MV-4-11 (cell line): ENCODE data around the gene TRAF5.
"Not testable (repeated sequence)": the region's sequence is repeated elsewhere in the genome, so short reads cannot be mapped to it uniquely, and the experiment has no call there.

ENCODE experiments used
- DNase-seq: peaks from one replicate; lab custom pipeline; 2025; lab: John Stamatoyannopoulos, UW

Gene TRAF5

GRCh38 chr1:211378844-211379243, 52.2 kb downstream of the TRAF5 start:
- DNase-seq = peak; percentile 8

GRCh38 chr1:211379446-211379845, 52.8 kb downstream of the TRAF5 start:
- DNase-seq = no peak

- DNase-seq = no peak
Observed at GRCh38 chr1:211381481-211382181, 55.0 kb downstream of the TRAF5 start.

GRCh38 chr1:211382182-211382713, 55.6 kb downstream of the TRAF5 start:
- DNase-seq = no peak

GRCh38 chr1:211382714-211383480, 56.3 kb downstream of the TRAF5 start:
- DNase-seq = peak; percentile 88

GRCh38 chr1:211384524-211384923, 57.9 kb downstream of the TRAF5 start:
- DNase-seq = no peak

- no peak for DNase-seq
Observed at GRCh38 chr1:211386921-211387320, 60.3 kb downstream of the TRAF5 start.

GRCh38 chr1:211390829-211391228, 64.2 kb downstream of the TRAF5 start:
- DNase-seq = not testable (repeated sequence)

- no peak for DNase-seq
Observed at GRCh38 chr1:211393203-211393602, 66.6 kb downstream of the TRAF5 start.

GRCh38 chr1:211398266-211398930, 71.8 kb downstream of the TRAF5 start:
- not testable (repeated sequence) for DNase-seq

- not testable (repeated sequence) for DNase-seq
Observed at GRCh38 chr1:211399851-211400393, 73.3 kb downstream of the TRAF5 start.

GRCh38 chr1:211401751-211402150, 75.1 kb downstream of the TRAF5 start:
- DNase-seq = not testable (repeated sequence)

- not testable (repeated sequence) for DNase-seq
Observed at GRCh38 chr1:211406086-211406485, 79.5 kb downstream of the TRAF5 start.

GRCh38 chr1:211407749-211408148, 81.1 kb downstream of the TRAF5 start:
- not testable (repeated sequence) for DNase-seq

- DNase-seq = no peak
Observed at GRCh38 chr1:211411639-211412038, 85.0 kb downstream of the TRAF5 start.

- DNase-seq = no peak
Observed at GRCh38 chr1:211415700-211416099, 89.1 kb downstream of the TRAF5 start.

- not testable (repeated sequence) for DNase-seq
Observed at GRCh38 chr1:211416246-211416627, 89.6 kb downstream of the TRAF5 start.

- DNase-seq = not testable (repeated sequence)
Observed at GRCh38 chr1:211416628-211417323, 90.1 kb downstream of the TRAF5 start.

- DNase-seq = no peak
Observed at GRCh38 chr1:211420389-211420788, 93.8 kb downstream of the TRAF5 start.

- no peak for DNase-seq
Observed at GRCh38 chr1:211420845-211421454, 94.3 kb downstream of the TRAF5 start.

GRCh38 chr1:211424018-211424417, 97.4 kb downstream of the TRAF5 start:
- no peak for DNase-seq
